HG02840 (cell line): ENCODE data around the gene C2CD2.
"Not testable (repeated sequence)": the region's sequence is repeated elsewhere in the genome, so short reads cannot be mapped to it uniquely, and the experiment has no call there.

ENCODE experiments used
- ATAC-seq: cut with Tn5 transposase; IDR thresholded peaks from one replicate; pipeline ENCODE4 v1.9.1; 2021; ENCODE audit warnings: mild to moderate bottlenecking, moderate library complexity, moderate number of reproducible peaks; ENCODE audit not compliant: unreplicated experiment, low FRiP score

C2CD2 gene

DNA sequence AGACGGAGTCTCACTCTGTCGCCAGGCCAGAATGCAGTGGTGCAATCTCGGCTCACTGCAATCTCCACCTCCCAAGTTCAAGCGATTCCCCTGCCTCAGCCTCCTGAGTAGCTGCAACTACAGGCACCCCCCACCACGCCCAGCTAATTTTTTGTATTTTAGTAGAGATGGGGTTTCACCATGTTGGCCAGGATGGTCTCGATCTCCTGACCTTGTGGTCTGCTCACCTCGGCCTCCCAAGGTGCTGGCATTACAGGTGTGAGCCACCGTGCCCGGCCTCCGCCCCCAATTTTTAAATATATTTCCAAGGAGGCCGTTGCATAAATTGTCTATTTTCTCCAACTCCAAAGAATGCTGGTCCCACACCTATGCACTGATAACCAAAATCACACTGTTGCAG is 5.9 kb upstream of the C2CD2 start:
- ATAC-seq = not testable (repeated sequence)

DNA sequence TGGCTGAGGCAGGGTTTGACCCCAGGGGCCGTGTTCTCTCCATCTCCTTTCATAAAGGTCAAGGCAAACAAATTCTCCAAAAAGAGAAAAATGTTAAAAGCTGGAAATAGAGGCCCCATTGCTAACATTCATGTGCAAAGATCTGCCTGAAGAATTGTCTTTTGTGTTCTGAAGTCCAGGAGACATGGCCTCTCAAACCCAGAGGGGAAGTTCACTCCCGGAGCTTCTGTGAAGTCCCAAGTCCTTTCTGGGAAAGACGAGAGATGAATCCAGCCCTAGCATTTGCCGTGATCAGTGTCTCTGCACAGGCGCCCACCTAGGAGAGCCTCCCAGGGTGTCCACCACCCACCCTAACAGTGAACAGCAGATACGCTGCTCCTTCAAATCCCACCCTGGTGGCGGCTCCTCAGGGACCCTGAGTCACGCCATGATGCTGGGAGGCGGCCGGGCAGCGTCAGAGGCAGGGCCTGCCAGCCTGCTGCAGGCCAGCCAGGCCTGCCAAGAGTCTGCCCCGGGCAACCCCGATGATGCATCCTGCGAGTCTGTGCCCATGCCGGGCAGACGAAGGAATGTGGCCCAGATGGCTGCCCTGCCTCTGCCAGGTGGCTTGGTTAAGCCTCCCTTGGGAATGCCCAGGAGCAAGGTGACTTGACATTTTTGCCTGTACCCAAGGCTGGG is 5.2 kb upstream of the C2CD2 start:
- ATAC-seq = no peak

DNA sequence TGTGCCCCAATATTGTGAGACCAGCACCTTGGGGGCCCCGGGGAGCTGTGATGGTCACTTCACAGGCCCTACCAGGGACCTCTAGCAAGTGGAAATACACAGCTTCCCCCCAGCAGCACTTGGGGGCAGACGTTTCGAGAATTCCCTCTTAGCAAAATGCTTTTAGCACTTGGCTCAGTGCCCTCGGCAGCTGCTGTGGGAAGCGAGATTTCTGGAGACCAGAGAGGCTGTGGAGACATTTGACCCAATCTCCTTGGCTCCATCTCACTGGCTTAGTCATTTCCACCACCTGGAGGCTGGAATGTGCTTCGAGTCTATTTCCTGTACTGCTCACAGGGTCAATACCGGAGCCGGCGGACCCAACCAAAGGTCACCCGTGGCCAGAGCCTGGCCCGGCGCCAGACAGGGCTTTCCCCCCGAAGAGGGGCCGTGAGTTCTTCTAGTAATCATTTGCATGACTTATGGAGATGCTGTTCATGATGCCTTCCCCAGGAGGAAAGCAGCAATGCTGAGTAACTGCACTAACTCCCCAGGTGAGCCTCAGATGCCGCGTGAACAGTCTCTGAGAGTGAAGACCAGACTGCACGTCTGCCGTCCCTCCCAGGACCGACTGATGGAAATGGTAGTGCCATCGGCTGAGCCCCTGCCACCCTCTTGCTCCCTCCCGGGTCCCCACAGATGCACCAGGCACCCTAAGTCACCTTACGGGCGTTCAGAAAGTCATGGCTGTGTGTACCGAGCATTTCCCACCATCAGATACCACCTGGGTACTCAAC is 4.4 kb upstream of the C2CD2 start:
- no peak for ATAC-seq

DNA sequence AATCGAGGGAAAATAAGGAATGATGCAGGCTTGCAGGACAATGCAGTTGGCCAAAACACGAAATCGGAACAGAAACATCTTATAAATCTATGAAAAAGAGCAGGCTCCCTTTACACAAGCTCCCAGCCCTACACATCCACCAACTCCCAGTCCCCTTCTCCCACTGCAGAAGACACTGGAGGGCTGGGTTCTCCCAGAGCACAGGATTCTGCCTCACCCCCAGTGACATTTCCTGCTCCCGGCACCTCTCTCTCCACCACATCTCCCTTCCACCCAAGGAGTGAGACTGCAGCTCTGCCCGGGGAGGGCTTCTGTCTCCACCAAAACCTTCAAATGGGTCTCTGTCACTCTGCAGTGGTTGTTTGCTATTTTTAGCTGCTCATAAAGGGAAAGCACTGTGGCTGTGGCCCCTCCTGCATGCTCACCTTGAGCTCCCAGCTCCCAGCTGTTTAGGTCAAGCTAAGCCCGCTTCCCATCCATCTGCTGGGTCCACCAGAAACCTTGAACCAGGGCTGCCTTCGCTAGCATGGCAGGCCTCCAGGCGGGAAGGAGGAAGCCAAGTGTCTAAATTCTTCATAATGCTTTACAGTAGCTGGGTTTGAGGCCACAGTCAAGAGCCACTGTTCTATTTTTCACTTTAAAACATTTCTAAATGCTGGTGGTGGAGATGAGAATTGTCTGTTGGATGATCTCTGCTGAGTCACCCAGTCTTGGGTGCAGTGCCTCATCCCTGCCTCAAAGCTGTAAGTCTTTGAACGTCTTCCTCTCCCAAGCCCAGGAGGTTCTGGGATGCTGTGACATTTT is 3.3 kb upstream of the C2CD2 start:
- no peak for ATAC-seq

GRCh38 chr21:41955516-41955915 is 1.7 kb upstream of the C2CD2 start:
- no peak for ATAC-seq

- ATAC-seq = no peak
These were observed 1.1 kb upstream of the C2CD2 start for GRCh38 chr21:41954654-41955499.

- no peak for ATAC-seq
These were observed 478 bp downstream of the C2CD2 start for GRCh38 chr21:41953249-41953830.

DNA sequence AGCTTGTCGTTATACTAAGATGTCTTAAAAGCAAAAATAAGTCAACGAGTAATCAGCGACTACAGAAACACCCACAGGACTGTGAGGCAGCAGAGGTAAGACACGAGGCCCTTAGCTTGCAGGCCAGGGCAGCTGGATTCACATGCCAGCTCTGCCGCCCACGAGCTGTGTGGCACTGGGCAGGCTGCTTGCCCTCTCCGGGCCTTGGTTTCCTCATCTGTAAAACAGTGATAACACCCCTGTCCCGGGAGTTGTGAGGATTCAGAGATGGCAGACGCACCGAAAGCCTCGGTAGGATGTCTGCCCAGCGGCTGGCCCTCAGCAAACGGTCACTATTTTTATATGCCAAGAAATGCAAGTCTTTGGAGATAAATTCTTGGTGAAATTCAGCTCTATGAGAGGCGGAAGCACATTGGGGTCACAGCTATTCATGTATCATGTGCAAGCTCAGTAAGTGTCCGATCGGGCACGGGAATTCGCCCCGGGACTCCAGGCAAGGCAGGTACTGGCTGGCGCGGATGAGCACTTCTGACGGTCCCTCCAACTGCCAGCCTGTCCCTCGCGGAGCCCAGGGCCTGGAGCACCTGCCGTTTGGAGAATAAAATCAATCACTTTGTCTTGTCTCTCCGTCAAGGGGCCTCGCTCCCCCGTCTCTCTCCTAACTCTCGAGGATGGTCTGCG is 1.1 kb downstream of the C2CD2 start:
- ATAC-seq = no peak

DNA sequence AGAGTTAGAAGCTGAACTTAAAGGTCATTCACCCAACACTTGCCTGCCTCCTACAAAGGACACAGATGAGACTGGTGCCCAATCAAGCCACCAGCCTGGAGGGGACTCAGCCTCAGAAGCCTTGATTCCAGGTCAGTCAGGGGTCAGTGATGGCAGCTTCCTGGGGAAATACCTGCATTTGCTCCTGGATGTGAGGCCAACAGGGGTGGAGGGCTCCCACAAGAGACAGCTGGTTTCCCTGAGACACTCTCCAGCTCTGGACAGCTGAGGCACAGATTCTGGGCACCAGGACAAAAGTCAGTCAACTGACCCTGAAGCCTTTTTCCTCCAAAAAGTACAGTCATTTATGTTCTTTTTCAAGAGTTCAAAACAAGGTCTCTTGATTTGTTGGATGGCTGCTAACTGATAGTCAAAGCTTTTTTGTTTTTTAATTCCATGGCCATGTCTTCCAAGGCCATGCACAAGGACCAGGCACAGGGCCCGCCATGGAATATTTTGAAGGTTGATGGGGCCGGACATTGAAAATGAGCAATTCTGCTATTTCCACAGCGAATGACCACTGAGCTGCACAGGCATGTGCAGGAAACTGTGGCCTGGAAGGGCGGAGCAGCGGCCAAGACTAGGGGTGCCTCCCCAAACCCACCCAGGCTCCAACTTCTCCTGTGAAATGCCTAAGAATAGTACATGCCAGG is 1.8 kb downstream of the C2CD2 start:
- ATAC-seq = no peak

DNA sequence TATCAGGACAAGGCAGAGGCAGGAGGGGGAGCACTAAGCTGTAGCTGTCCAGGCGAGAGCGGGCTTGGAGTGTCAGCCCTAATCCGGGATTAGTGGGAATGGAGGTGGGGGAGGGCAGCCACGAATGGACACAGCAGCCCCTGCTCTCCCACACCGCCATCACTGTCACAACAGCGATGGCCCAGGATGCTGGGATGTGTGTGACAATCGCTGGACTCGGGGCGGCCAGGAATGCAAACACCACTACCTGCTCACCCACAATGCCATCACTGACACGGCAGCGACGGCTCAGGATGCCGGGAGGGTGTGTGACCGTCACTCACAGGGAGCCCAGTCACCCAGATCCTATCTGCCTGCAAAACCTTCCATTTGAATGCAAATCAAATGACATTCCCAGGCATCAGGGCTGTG is 2.9 kb downstream of the C2CD2 start:
- no peak for ATAC-seq

GRCh38 chr21:41949631-41950030 is 4.2 kb downstream of the C2CD2 start:
- not testable (repeated sequence) for ATAC-seq

DNA sequence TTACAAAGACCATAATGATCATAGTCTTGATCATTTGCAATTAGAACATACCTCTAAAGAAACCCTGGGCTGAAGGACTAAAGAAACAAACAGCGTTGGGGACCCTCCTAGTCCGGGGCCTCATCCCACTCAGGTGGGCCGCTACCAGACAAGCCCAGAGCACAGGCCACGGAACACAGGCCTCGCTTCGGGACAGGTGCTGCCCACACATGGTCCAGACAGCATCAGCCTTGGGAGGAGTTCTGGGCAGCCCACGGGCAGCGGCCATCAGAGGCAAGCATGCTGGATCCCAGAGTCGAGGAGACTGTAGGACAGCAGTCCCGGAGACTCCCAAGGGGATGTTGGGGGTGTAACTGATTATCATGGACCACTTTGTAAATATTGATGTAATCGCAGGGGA is 4.9 kb downstream of the C2CD2 start:
- ATAC-seq = no peak

DNA sequence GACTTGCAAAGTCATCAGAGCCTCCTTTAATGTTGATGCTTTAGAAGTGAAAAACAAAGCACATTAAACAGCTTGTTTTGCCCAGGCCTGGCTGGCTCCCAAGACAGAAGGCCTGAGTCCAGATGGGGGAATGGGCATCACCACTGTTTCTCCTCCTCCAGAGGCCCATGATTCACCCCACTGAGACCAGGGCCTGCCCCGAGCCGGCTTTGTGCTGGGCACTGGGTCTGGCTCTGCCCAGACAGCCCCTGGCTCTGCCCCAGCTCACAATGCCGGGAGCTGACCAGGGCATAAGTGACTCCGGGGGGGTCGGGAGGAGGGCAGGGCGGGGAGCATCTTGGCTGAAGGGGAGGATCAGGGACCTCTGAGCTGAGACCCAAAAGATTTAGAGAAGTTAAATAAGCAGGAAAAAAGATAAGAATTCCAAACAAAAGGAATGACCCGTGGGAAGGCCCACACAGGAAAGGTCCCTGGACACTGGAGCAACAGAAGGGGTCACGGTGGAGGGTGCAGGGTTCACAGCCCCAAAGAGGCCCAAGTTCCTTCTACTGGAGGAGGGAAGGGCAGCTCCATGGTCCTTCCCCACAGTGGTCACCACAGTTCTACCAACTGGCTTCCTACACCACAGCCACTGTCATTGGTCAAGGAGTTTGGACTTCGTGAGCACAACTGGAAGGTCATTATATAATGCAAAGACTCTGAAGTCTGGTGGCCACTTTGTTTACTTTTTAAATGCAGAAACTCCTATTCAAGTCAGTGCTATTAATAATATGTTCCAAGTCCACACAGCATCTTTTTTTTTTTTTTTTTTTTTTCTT is 5.5 kb downstream of the C2CD2 start:
- ATAC-seq = no peak

DNA sequence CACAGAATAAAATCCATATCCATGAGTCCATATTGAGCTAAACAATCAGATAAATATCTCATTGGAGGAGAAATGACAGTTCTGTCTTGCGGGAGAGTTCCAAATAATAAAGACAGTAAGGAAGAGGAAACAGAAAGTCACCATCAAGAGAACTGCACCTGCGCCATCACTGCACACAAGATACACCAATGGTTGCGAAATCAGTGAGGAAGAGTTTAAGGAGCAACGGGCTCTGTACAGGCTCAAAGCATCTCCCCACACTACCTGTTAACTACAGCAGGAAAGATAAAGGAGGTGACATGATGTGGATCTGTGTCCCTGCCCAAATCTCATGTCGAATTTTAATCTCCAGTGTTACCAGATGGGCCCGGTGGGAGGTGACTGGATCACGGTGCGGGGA is 7.8 kb downstream of the C2CD2 start:
- no peak for ATAC-seq

- no peak for ATAC-seq
These were observed 10.0 kb downstream of the C2CD2 start for GRCh38 chr21:41943851-41944250.

GRCh38 chr21:41942457-41942856 is 11.4 kb downstream of the C2CD2 start:
- ATAC-seq = no peak

DNA sequence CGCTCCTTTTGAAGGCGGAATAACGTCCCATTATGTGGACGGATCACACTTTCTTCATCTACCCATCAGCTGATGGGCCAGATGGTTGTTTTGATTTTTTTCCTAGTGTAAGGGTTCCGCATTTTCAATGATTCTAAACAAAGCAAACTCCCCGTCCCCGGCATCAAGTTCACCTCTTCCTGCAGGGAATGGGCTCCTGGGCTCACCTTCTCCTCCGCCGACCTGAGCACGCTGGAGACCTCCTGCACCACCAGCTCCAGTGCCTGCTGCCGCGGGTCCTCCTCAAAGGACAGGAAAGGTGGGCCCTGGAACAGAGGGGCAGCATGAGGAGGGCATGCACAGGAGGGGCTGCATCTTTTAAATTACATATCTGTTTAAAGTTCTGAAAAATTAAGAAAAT is 11.9 kb downstream of the C2CD2 start:
- ATAC-seq = no peak

GRCh38 chr21:41940431-41940830 is 13.4 kb downstream of the C2CD2 start:
- no peak for ATAC-seq
